Breast epithelium (tissue), 3 donors: ENCODE results near the gene RIOK1.

ENCODE experiments used
- POLR2A ChIP-seq: fragments of 450-650 bp; IDR thresholded peaks from one replicate; pipeline ENCODE4 v1.6.1; 2016; ENCODE audit warnings: antibody characterized with exemption, mild to moderate bottlenecking, moderate library complexity
- TF ChIP-seq, protein P1 (sequence below), 3 donors: fragments of 450-650 bp; IDR thresholded peaks; one replicate each; pipeline ENCODE4 v1.5.1; 2016 to 2017; ENCODE audit warnings: antibody characterized with exemption in 3 of 3, mild to moderate bottlenecking in 3 of 3, moderate library complexity in 3 of 3

DNA sequence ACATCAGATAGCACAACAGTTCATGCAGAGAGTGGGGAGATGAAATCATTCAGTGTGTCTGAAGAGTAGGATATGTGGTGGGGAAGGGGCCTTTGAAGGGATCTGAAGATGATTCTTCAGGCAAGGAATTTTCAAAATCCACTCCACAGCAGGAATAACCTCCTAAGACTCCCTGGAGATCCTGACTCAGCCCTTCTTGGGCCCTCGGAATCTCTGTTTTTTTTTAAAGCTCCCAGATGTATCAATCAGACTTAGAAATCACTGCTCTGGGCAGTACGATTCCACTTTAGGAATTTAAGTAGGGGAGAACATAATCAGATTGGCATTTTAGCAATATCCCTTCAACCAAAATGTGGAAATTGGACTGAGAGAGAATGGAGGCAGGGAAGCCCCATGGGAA is 55.5 kb downstream of the RIOK1 start:
- TF ChIP-seq, protein P1, sequence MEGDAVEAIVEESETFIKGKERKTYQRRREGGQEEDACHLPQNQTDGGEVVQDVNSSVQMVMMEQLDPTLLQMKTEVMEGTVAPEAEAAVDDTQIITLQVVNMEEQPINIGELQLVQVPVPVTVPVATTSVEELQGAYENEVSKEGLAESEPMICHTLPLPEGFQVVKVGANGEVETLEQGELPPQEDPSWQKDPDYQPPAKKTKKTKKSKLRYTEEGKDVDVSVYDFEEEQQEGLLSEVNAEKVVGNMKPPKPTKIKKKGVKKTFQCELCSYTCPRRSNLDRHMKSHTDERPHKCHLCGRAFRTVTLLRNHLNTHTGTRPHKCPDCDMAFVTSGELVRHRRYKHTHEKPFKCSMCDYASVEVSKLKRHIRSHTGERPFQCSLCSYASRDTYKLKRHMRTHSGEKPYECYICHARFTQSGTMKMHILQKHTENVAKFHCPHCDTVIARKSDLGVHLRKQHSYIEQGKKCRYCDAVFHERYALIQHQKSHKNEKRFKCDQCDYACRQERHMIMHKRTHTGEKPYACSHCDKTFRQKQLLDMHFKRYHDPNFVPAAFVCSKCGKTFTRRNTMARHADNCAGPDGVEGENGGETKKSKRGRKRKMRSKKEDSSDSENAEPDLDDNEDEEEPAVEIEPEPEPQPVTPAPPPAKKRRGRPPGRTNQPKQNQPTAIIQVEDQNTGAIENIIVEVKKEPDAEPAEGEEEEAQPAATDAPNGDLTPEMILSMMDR (IDR thresholded peaks at IDR 0.05) = no peak
- TF ChIP-seq POLR2A = no peak
